GM12872 (cell line): ENCODE data around the gene NUP107.

Experiments used
- CTCF ChIP-seq: IDR thresholded peaks from 3 replicates; pipeline ENCODE4 v1.5.1; 2011; ENCODE audit warnings: low read depth, mild to moderate bottlenecking, low read length, moderate library complexity; ENCODE audit not compliant: insufficient read depth

NUP107 gene

DNA sequence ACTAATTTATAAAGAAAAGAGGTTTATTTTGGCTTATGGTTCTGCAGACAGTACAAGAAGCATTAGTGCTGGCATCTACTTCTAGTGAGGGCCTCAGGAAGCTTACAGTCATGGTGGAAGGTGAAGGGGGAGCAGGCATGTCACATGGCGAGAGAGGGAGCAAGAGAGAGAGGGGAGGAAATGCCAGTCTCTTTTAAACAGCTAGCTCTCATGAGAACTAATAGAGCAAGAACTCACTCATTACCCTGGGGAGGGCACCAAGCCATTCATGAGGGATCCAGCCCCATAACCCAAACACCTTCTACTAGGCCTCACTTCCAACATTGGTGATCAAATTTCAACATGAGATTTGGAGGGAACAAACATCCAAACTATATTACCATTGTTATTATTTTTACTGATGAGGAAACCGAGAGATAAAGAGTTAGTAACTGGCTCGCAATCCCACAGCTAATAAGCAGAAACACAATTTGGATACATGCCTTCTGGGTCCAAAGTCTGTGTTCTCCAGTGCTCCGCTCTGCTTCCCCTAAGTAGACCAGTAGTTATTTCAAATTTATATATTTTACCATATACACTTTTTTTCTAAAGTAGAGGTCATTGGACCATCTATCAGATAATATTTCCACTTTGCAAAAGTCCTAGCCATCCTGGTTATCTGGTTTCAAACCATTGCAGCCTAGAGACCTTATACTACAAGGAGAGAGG, 68.9 kb downstream of the NUP107 start:
- no peak for TF ChIP-seq CTCF

- no peak for TF ChIP-seq CTCF
These were observed 73.1 kb downstream of the NUP107 start for GRCh38 chr12:68759852-68760251.

DNA sequence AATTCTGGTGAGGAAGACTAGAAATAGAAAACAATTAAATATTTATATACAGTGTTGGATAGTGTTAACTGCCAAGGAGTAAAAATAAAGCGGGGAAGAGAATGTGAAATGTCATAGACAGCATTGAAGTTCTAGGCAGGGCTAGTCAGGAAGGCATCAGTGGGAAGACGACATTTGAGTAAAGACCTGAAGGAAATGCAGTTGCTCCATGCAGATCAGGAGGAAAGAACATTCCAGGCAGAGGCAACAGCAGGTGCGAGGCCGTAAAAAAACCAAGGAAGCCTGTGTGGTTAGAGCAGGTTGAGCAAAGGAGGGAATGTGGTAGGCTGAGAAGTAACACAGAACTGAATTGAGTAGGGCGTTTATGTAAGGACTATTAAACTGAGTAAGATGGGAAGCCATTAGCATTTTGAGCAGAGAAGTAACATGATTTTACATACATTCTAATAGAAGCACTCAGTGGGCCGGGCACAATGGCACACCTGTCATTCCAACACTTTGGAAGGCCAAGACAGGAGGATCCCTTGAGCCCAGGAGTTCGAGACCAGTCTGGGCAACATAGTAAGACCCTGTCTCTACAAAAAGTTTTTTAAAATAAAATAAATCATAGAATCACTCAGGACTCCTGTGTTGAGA, 74.1 kb downstream of the NUP107 start:
- TF ChIP-seq CTCF: no peak

DNA sequence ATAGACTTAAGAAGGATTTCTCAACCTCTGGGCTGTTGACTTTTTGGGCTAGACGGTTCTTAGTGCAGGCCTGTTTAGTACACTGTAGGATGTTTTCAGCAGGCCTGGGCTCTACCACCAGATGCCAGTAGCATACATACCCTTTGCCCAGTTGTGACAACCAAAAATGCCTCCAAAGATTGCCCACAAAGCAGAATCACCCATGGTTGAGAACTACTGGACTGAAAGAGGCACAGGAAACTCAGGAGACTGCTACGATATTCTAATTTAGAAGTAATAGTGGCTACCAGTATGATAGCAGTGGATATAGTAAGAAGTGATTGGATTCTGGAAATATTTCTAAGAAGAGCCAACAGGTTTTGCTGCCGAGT, 74.6 kb downstream of the NUP107 start:
- no peak for TF ChIP-seq CTCF

GRCh38 chr12:68761901-68762630, 75.3 kb downstream of the NUP107 start:
- TF ChIP-seq CTCF: no peak

DNA sequence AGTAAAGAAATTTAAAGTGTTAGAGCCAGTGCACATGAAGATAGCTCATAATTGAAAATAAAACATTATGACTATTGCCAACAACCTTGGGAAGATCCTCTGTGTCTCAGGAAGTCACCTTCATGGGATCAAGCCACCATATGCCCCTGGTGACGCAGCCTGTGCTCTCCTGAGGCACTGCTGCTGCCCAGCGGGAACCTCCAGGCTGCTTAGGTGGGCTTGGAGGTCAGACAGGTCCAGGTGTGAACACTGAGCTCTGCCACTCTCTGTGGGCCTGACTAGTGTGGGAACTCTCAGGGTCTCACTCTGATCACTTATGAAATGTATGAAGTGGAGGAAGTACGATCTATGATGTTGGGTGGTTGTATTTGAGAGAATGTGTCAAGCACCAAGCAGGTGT, 75.9 kb downstream of the NUP107 start:
- no peak for TF ChIP-seq CTCF

- TF ChIP-seq CTCF: no peak
These were observed 78.9 kb downstream of the NUP107 start for GRCh38 chr12:68765696-68766095.
